ENCODE results near the gene COL1A2.

The COL1A2 gene

DNA sequence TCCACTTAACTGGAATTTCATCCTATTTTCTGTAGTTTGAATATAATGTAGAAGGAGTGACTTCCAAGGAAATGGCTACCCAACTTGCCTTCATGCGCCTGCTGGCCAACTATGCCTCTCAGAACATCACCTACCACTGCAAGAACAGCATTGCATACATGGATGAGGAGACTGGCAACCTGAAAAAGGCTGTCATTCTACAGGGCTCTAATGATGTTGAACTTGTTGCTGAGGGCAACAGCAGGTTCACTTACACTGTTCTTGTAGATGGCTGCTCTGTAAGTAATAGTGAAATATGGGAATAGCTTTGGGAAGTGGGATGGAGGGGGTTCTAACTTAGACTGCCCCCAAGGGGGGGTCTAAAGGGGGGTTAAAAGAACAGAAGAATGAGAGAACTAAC, 34.5 kb downstream of the COL1A2 start:
- in situ Hi-C loops (cut with HindIII; ENCODE audit: low pct_ligation_motif_present, low sequenced_read_pairs): loop anchor here (25.0 kb wide), 2 partner anchors 783 to 1058 kb away; partner anchors contain the start of gene ASB4
- TF ChIP-seq, protein P1, sequence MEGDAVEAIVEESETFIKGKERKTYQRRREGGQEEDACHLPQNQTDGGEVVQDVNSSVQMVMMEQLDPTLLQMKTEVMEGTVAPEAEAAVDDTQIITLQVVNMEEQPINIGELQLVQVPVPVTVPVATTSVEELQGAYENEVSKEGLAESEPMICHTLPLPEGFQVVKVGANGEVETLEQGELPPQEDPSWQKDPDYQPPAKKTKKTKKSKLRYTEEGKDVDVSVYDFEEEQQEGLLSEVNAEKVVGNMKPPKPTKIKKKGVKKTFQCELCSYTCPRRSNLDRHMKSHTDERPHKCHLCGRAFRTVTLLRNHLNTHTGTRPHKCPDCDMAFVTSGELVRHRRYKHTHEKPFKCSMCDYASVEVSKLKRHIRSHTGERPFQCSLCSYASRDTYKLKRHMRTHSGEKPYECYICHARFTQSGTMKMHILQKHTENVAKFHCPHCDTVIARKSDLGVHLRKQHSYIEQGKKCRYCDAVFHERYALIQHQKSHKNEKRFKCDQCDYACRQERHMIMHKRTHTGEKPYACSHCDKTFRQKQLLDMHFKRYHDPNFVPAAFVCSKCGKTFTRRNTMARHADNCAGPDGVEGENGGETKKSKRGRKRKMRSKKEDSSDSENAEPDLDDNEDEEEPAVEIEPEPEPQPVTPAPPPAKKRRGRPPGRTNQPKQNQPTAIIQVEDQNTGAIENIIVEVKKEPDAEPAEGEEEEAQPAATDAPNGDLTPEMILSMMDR (IDR thresholded peaks at IDR 0.05; ENCODE audit: low read depth, low read length, missing control alignments): no peak
- Histone ChIP-seq H3K36me3 (replicated peaks) (peaks cover 65% of the 10 kb centered on the region), H3K27ac (no peak overlapping the region), H3K27me3 (replicated peaks) (no peaks in the 10 kb centered on the region), H3K4me3 (ENCODE audit: low read depth, low read length) (no peak overlapping the region)
- no peak for DNase-seq

DNA sequence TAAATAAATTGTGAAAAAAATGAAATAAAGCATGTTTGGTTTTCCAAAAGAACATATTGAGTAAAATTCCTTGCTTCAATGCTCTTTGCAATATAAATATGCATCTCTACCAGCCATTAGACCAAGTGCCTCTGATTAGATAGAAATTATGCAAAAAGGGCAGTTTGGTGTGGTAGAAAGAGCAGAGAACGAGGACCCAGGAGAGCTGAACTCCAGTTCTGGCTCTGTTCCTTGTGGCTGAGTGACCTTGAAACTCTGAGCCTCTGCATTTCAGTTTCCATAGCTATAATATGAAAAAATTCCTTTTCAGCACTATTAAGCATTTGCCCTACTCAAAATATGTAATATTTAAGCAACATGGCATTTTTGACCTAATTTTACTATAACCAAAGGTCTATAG, 36.5 kb downstream of the COL1A2 start:
- TF ChIP-seq, protein P1 (IDR thresholded peaks at IDR 0.05; ENCODE audit: low read depth, low read length, missing control alignments): no peak
- no peak for DNase-seq
- Histone ChIP-seq H3K4me3 (ENCODE audit: low read depth, low read length) (no peak overlapping the region), H3K27me3 (replicated peaks) (no peaks in the 10 kb centered on the region), H3K36me3 (replicated peaks) (peaks cover 45% of the 10 kb centered on the region), H3K27ac (no peak overlapping the region)
- in situ Hi-C loops (cut with HindIII; ENCODE audit: low pct_ligation_motif_present, low sequenced_read_pairs): loop anchor here (25.0 kb wide), 2 partner anchors 781 to 1056 kb away; partner anchors contain the start of gene ASB4

DNA sequence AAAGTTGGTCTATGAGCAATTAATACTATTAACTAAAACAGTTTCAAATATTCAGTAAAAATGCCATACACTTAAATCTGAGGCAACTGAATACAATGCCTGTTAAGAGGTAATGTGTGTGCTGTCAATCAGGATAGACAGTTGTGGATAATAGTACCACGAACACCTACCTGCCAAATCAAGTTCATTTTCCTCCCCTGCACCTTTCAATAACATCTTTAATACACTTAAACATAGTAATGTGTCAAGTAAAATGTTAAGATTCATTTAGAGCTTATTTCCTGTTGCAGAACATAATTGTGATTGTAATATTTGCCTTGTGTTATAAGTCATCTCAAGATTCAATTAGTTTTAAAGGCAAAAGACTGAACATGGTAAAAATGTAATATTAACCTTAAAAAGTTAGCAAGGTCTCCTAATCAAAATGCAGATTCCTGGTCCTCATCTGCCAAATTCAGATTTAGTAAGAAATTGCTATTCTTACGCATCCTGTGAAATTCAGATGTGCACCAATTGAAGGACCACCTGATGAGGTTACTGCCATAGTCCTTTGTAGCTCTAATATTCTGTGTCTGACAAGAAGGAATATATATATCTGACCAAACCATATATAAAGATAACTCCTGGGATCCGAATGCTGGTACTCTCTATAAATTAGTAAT, 37.1 kb downstream of the COL1A2 start:
- Histone ChIP-seq H3K4me3 (ENCODE audit: low read depth, low read length) (no peak overlapping the region), H3K27ac (no peak overlapping the region), H3K36me3 (replicated peaks) (peaks cover 40% of the 10 kb centered on the region), H3K27me3 (replicated peaks) (no peaks in the 10 kb centered on the region)
- TF ChIP-seq, protein P1 (IDR thresholded peaks at IDR 0.05; ENCODE audit: low read depth, low read length, missing control alignments): no peak
- DNase-seq: no peak
- in situ Hi-C loops (cut with HindIII; ENCODE audit: low pct_ligation_motif_present, low sequenced_read_pairs): loop anchor here (25.0 kb wide), 2 partner anchors 781 to 1056 kb away; partner anchors contain the start of gene ASB4

DNA sequence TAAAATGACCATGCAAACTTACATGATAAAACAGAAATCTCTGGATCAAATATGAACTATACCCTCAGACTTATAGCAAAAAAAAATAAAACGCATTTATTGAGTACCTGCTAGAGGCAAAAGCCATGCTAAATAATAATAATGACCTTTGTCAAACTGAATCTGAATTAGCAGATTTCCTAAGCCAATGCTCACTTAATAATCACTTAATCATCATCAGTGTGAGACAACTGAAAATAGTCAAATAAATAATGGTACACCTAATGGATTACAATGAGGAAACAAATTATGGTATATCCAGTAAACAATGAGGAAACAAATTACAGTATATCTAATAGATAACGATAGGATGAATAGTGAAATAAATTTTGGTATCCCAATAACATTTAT, 37.6 kb downstream of the COL1A2 start:
- in situ Hi-C loops (cut with HindIII; ENCODE audit: low pct_ligation_motif_present, low sequenced_read_pairs): loop anchor here (25.0 kb wide), 2 partner anchors 780 to 1055 kb away; partner anchors contain the start of gene ASB4
- TF ChIP-seq, protein P1 (IDR thresholded peaks at IDR 0.05; ENCODE audit: low read depth, low read length, missing control alignments): no peak
- peaks cover 34% of the 10 kb centered on the region for H3K36me3 ChIP-seq (replicated peaks)

DNA sequence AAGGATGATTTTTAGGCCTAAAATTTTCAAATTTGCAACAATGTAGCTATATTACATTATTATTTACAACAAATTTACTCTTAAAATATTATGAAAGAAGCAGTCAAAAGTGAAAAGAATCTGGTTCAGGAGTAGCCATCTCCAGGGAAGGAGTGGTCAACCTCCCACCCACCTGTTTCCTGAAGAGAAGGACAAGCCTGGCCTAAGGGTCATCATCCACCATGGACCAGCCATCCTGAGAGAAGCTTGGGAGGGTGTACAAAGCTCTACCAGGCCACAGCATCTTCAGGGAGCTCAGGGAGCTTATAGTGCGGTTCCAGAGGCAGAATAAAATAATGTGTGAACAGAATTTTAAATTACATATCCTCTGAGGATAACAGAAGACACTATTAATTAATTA, 38.1 kb downstream of the COL1A2 start:
- Histone ChIP-seq H3K4me3 (ENCODE audit: low read depth, low read length) (no peak overlapping the region), H3K27ac (no peak overlapping the region), H3K27me3 (replicated peaks) (no peaks in the 10 kb centered on the region), H3K36me3 (replicated peaks) (peaks cover 29% of the 10 kb centered on the region)
- no peak for DNase-seq
- TF ChIP-seq, protein P1 (IDR thresholded peaks at IDR 0.05; ENCODE audit: low read depth, low read length, missing control alignments): no peak
- in situ Hi-C loops (cut with HindIII; ENCODE audit: low pct_ligation_motif_present, low sequenced_read_pairs): loop anchor here (25.0 kb wide), 2 partner anchors 779 to 1054 kb away; partner anchors contain the start of gene ASB4

More for the DNA sequence above, 37.6 kb downstream of the COL1A2 start:
- Histone ChIP-seq H3K27me3 (replicated peaks) (no peaks in the 10 kb centered on the region), H3K4me3 (ENCODE audit: low read depth, low read length) (no peak overlapping the region), H3K27ac (no peak overlapping the region)
- no peak for DNase-seq

Measured in brain microvascular endothelial cell (primary cell).